ENCODE data around the gene MRTO4.
A peak's percentile ranks its signal among the peaks of the same experiment; 100 is the strongest.
"Not testable (repeated sequence)": the region's sequence is repeated elsewhere in the genome, so short reads cannot be mapped to it uniquely, and the experiment has no call there.

Gene MRTO4

GRCh38 chr1:19209990-19210771 lies 41.4 kb upstream of the MRTO4 start, which contains the start of gene UBR4:
Gene UBR4, minus strand, starts transcription at chr1:19210266. Its CDS starts 18 bp downstream, at chr1:19210248.
- Histone ChIP-seq H3K27ac (ENCODE audit: low read length) (peak within 1 kb of the TSS; percentile 98), H3K4me3 (ENCODE audit: low read length in 2 of 2) (peak within 1 kb of the TSS; percentile 85 to 96), H3K27me3 (ENCODE audit: control insufficient read depth in 1 of 2, insufficient read depth in 2 of 2, low read length in 2 of 2) (no peaks in the 10 kb centered on the region), H3K36me3 (ENCODE audit: control insufficient read depth in 2 of 2, insufficient read depth in 2 of 2, low read length in 2 of 2) (peaks cover 0 to 1% of the 10 kb centered on the region in 2 donors), H3K9ac (ENCODE audit: low read length in 2 of 2) (peak within 1 kb of the TSS; percentile 89 to 98), H3K4me1 (ENCODE audit: control insufficient read depth, insufficient read depth, low read length) (peaks cover 28% of the 10 kb centered on the region), H3K9me3 (ENCODE audit: control insufficient read depth in 2 of 2, low read length in 2 of 2) (no peaks in the 10 kb centered on the region)

- Histone ChIP-seq H3K27ac (ENCODE audit: low read length) (peak overlapping the region; percentile 98), H3K4me3 (ENCODE audit: low read length in 2 of 2) (peak overlapping the region; percentile 85 to 96), H3K27me3 (ENCODE audit: control insufficient read depth in 1 of 2, insufficient read depth in 2 of 2, low read length in 2 of 2) (no peaks in the 10 kb centered on the region), H3K36me3 (ENCODE audit: control insufficient read depth in 2 of 2, insufficient read depth in 2 of 2, low read length in 2 of 2) (peaks cover 0 to 4% of the 10 kb centered on the region in 2 donors), H3K9ac (ENCODE audit: low read length in 2 of 2) (peak overlapping the region; percentile 89 to 98), H3K9me3 (ENCODE audit: control insufficient read depth in 2 of 2, low read length in 2 of 2) (no peaks in the 10 kb centered on the region), H3K4me1 (ENCODE audit: control insufficient read depth, insufficient read depth, low read length) (peaks cover 28% of the 10 kb centered on the region)
These were observed 40.6 kb upstream of the MRTO4 start for GRCh38 chr1:19210772-19211549.

GRCh38 chr1:19212167-19212566 lies 39.4 kb upstream of the MRTO4 start:
- Histone ChIP-seq H3K4me1 (ENCODE audit: control insufficient read depth, insufficient read depth, low read length) (peaks cover 23% of the 10 kb centered on the region), H3K4me3 (ENCODE audit: low read length in 2 of 2) (no peak overlapping the region), H3K9ac (ENCODE audit: low read length in 2 of 2) (no peak overlapping the region), H3K36me3 (ENCODE audit: control insufficient read depth in 2 of 2, insufficient read depth in 2 of 2, low read length in 2 of 2) (peaks cover 0 to 8% of the 10 kb centered on the region in 2 donors), H3K27me3 (ENCODE audit: control insufficient read depth in 1 of 2, insufficient read depth in 2 of 2, low read length in 2 of 2) (no peaks in the 10 kb centered on the region), H3K9me3 (ENCODE audit: control insufficient read depth in 2 of 2, low read length in 2 of 2) (no peaks in the 10 kb centered on the region), H3K27ac (ENCODE audit: low read length) (no peak overlapping the region)

- no peak overlapping the region for H3K9ac ChIP-seq (ENCODE audit: low read length in 2 of 2)
- no peak overlapping the region for H3K27ac ChIP-seq (ENCODE audit: low read length)
- peaks cover 0 to 9% of the 10 kb centered on the region in 2 donors for H3K36me3 ChIP-seq (ENCODE audit: control insufficient read depth in 2 of 2, insufficient read depth in 2 of 2, low read length in 2 of 2)
- peaks cover 14% of the 10 kb centered on the region for H3K4me1 ChIP-seq (ENCODE audit: control insufficient read depth, insufficient read depth, low read length)
- H3K4me3 ChIP-seq (ENCODE audit: low read length in 2 of 2), result no peak overlapping the region
- H3K9me3 ChIP-seq (ENCODE audit: control insufficient read depth in 2 of 2, low read length in 2 of 2), result no peaks in the 10 kb centered on the region
- no peaks in the 10 kb centered on the region for H3K27me3 ChIP-seq (ENCODE audit: control insufficient read depth in 1 of 2, insufficient read depth in 2 of 2, low read length in 2 of 2)
These were observed 38.0 kb upstream of the MRTO4 start for GRCh38 chr1:19213580-19213979.

- not testable (repeated sequence) for H3K4me1 ChIP-seq (ENCODE audit: control insufficient read depth, insufficient read depth, low read length); H3K9ac ChIP-seq (ENCODE audit: low read length in 2 of 2); H3K27me3 ChIP-seq (ENCODE audit: control insufficient read depth in 1 of 2, insufficient read depth in 2 of 2, low read length in 2 of 2); H3K4me3 ChIP-seq (ENCODE audit: low read length in 2 of 2); H3K27ac ChIP-seq (ENCODE audit: low read length); H3K9me3 ChIP-seq (ENCODE audit: control insufficient read depth in 2 of 2, low read length in 2 of 2)
- peaks cover 14 to 31% of the 10 kb centered on the region in 2 donors for H3K36me3 ChIP-seq (ENCODE audit: control insufficient read depth in 2 of 2, insufficient read depth in 2 of 2, low read length in 2 of 2)
These were observed 35.0 kb upstream of the MRTO4 start for GRCh38 chr1:19216585-19216984.

- Histone ChIP-seq H3K9ac (ENCODE audit: low read length in 2 of 2) (no peak overlapping the region), H3K4me1 (ENCODE audit: control insufficient read depth, insufficient read depth, low read length) (no peaks in the 10 kb centered on the region), H3K36me3 (ENCODE audit: control insufficient read depth in 2 of 2, insufficient read depth in 2 of 2, low read length in 2 of 2) (peaks cover 36 to 56% of the 10 kb centered on the region in 2 donors), H3K27ac (ENCODE audit: low read length) (no peak overlapping the region), H3K9me3 (ENCODE audit: control insufficient read depth in 2 of 2, low read length in 2 of 2) (no peaks in the 10 kb centered on the region), H3K27me3 (ENCODE audit: control insufficient read depth in 1 of 2, insufficient read depth in 2 of 2, low read length in 2 of 2) (no peaks in the 10 kb centered on the region), H3K4me3 (ENCODE audit: low read length in 2 of 2) (no peak overlapping the region)
These were observed 32.2 kb upstream of the MRTO4 start for GRCh38 chr1:19219451-19219850.

GRCh38 chr1:19220080-19220846 lies 31.3 kb upstream of the MRTO4 start:
- no peaks in the 10 kb centered on the region for H3K9me3 ChIP-seq (ENCODE audit: control insufficient read depth in 2 of 2, low read length in 2 of 2)
- no peak overlapping the region for H3K4me3 ChIP-seq (ENCODE audit: low read length in 2 of 2)
- H3K27me3 ChIP-seq (ENCODE audit: control insufficient read depth in 1 of 2, insufficient read depth in 2 of 2, low read length in 2 of 2), result no peaks in the 10 kb centered on the region
- H3K27ac ChIP-seq (ENCODE audit: low read length), result no peak overlapping the region
- no peak overlapping the region for H3K9ac ChIP-seq (ENCODE audit: low read length in 2 of 2)
- H3K4me1 ChIP-seq (ENCODE audit: control insufficient read depth, insufficient read depth, low read length), result no peaks in the 10 kb centered on the region
- peaks cover 39 to 55% of the 10 kb centered on the region in 2 donors for H3K36me3 ChIP-seq (ENCODE audit: control insufficient read depth in 2 of 2, insufficient read depth in 2 of 2, low read length in 2 of 2)

- no peak overlapping the region for H3K9ac ChIP-seq (ENCODE audit: low read length in 2 of 2)
- H3K4me3 ChIP-seq (ENCODE audit: low read length in 2 of 2), result no peak overlapping the region
- H3K27me3 ChIP-seq (ENCODE audit: control insufficient read depth in 1 of 2, insufficient read depth in 2 of 2, low read length in 2 of 2), result no peaks in the 10 kb centered on the region
- H3K27ac ChIP-seq (ENCODE audit: low read length), result no peak overlapping the region
- no peaks in the 10 kb centered on the region for H3K9me3 ChIP-seq (ENCODE audit: control insufficient read depth in 2 of 2, low read length in 2 of 2)
- no peaks in the 10 kb centered on the region for H3K4me1 ChIP-seq (ENCODE audit: control insufficient read depth, insufficient read depth, low read length)
- peaks cover 43 to 58% of the 10 kb centered on the region in 2 donors for H3K36me3 ChIP-seq (ENCODE audit: control insufficient read depth in 2 of 2, insufficient read depth in 2 of 2, low read length in 2 of 2)
These were observed 30.6 kb upstream of the MRTO4 start for GRCh38 chr1:19220991-19221390.

- H3K36me3 ChIP-seq (ENCODE audit: control insufficient read depth in 2 of 2, insufficient read depth in 2 of 2, low read length in 2 of 2), result peaks cover 51 to 65% of the 10 kb centered on the region in 2 donors
These were observed 29.0 kb upstream of the MRTO4 start for GRCh38 chr1:19222573-19222972.

GRCh38 chr1:19222979-19223824 lies 28.4 kb upstream of the MRTO4 start:
- no peaks in the 10 kb centered on the region for H3K27me3 ChIP-seq (ENCODE audit: control insufficient read depth in 1 of 2, insufficient read depth in 2 of 2, low read length in 2 of 2)
- peaks cover 51 to 65% of the 10 kb centered on the region in 2 donors for H3K36me3 ChIP-seq (ENCODE audit: control insufficient read depth in 2 of 2, insufficient read depth in 2 of 2, low read length in 2 of 2)
- peaks cover 3% of the 10 kb centered on the region for H3K4me1 ChIP-seq (ENCODE audit: control insufficient read depth, insufficient read depth, low read length)
- no peak overlapping the region for H3K4me3 ChIP-seq (ENCODE audit: low read length in 2 of 2)
- no peaks in the 10 kb centered on the region for H3K9me3 ChIP-seq (ENCODE audit: control insufficient read depth in 2 of 2, low read length in 2 of 2)
- H3K9ac ChIP-seq (ENCODE audit: low read length in 2 of 2), result no peak overlapping the region
- no peak overlapping the region for H3K27ac ChIP-seq (ENCODE audit: low read length)

More at GRCh38 chr1:19222573-19222972, 29.0 kb upstream of the MRTO4 start:
- no peaks in the 10 kb centered on the region for H3K27me3 ChIP-seq (ENCODE audit: control insufficient read depth in 1 of 2, insufficient read depth in 2 of 2, low read length in 2 of 2)
- peaks cover 3% of the 10 kb centered on the region for H3K4me1 ChIP-seq (ENCODE audit: control insufficient read depth, insufficient read depth, low read length)
- no peak overlapping the region for H3K4me3 ChIP-seq (ENCODE audit: low read length in 2 of 2)
- H3K27ac ChIP-seq (ENCODE audit: low read length), result no peak overlapping the region
- no peak overlapping the region for H3K9ac ChIP-seq (ENCODE audit: low read length in 2 of 2)
- H3K9me3 ChIP-seq (ENCODE audit: control insufficient read depth in 2 of 2, low read length in 2 of 2), result no peaks in the 10 kb centered on the region

Measured in stomach smooth muscle (tissue), 2 donors.